WTC11 (cell line): ENCODE results near the gene SLC2A10. TPM values are rescaled to one million over a fixed set of nuclear protein-coding genes. Genes with fewer than 3 reads are reported as not detected.

ENCODE experiments used
- ATAC-seq: fragments of 200-7000 bp; cut with Tn5 transposase; 2 replicates; pipeline ENCODE4 v1.10.0; 2021; ENCODE audit warnings: mild to moderate bottlenecking, moderate library complexity
- CTCF ChIA-PET: fragments of 300-600 bp; sonication (Branson Sonifier 250); formaldehyde crosslinking; loops from one replicate; lab custom pipeline; 2021; ENCODE audit warnings: antibody characterized with exemption; lab: Charles Lee
- POLR2A ChIA-PET: fragments of 350-600 bp; sonication (Branson Sonifier 250); formaldehyde crosslinking; loops from one replicate; lab custom pipeline; 2021; ENCODE audit warnings: antibody characterized with exemption; lab: Charles Lee
- DNase-seq: peaks from one replicate; pipeline ENCODE4 v3.0.0; 2021; ENCODE audit warnings: low spot score
- H3K27ac Mint-ChIP-seq: 2 replicates; pipeline ENCODE4 v1.8.0; 2021; ENCODE audit warnings: mixed read lengths
- H3K27me3 Mint-ChIP-seq: 2 replicates; pipeline ENCODE4 v1.8.0; 2021; ENCODE audit warnings: low read depth, mild to moderate bottlenecking, moderate library complexity, mixed read lengths
- H3K36me3 Mint-ChIP-seq: 2 replicates; pipeline ENCODE4 v1.8.0; 2021; ENCODE audit warnings: mixed read lengths
- H3K4me1 Mint-ChIP-seq: 2 replicates; pipeline ENCODE4 v1.8.0; 2022; ENCODE audit warnings: mixed read lengths
- H3K4me3 Mint-ChIP-seq: 2 replicates; pipeline ENCODE4 v1.8.0; 2021; ENCODE audit warnings: mild to moderate bottlenecking, moderate library complexity, mixed read lengths
- H3K9me3 Mint-ChIP-seq: 2 replicates; pipeline ENCODE4 v1.8.0; 2021; ENCODE audit warnings: mixed read lengths
- CREM ChIP-seq: sonication (generic); formaldehyde crosslinking; IDR thresholded peaks from 2 replicates; pipeline ENCODE4 v1.8.1; 2022; ENCODE audit warnings: mild to moderate bottlenecking, missing genetic modification reagents, moderate library complexity
- ELF4 ChIP-seq: sonication (generic); formaldehyde crosslinking; IDR thresholded peaks from 2 replicates; pipeline ENCODE4 v1.8.1; 2022; ENCODE audit warnings: low read depth, mild to moderate bottlenecking, moderate library complexity, missing genetic modification reagents
- FOXP1 ChIP-seq: sonication (generic); formaldehyde crosslinking; IDR thresholded peaks from 2 replicates; pipeline ENCODE4 v1.8.0; 2022; ENCODE audit warnings: missing genetic modification reagents, mild to moderate bottlenecking, moderate library complexity, borderline replicate concordance
- JAZF1 ChIP-seq: fragments of 250-450 bp; sonication (Bioruptor Pico); IDR thresholded peaks from 2 replicates; pipeline ENCODE4 v1.9.0; 2021; ENCODE audit warnings: moderate library complexity, mild to moderate bottlenecking, inconsistent platforms
- ZNF396 ChIP-seq: fragments of 250-450 bp; sonication (Bioruptor Pico); IDR thresholded peaks from 2 replicates; pipeline ENCODE4 v1.8.0; 2021; ENCODE audit warnings: mild to moderate bottlenecking, moderate library complexity, borderline replicate concordance
- ZNF416 ChIP-seq: fragments of 250-450 bp; sonication (Bioruptor Pico); IDR thresholded peaks from 2 replicates; pipeline ENCODE4 v1.9.0; 2021; ENCODE audit warnings: mild to moderate bottlenecking, inconsistent platforms
- ZNF423 ChIP-seq: fragments of 250-450 bp; sonication (Bioruptor Pico); IDR thresholded peaks from 2 replicates; pipeline ENCODE4 v2.1.2; 2022; ENCODE audit warnings: mild to moderate bottlenecking, moderate library complexity
- ZNF671 ChIP-seq: fragments of 250-450 bp; sonication (Bioruptor Pico); IDR thresholded peaks from 2 replicates; pipeline ENCODE4 v1.8.0; 2021; ENCODE audit warnings: mild to moderate bottlenecking
- total RNA-seq: library from RNA; stranded (reverse); gene quantifications from 3 replicates; pipeline ENCODE4 v1.2.3, GENCODE V29; 2021
- TF ChIP-seq, protein P1 (sequence below): fragments of 250-450 bp; sonication (Bioruptor Pico); IDR thresholded peaks from 2 replicates; pipeline ENCODE4 v1.8.0; 2021; ENCODE audit warnings: mild to moderate bottlenecking
- TF ChIP-seq, protein P2 (sequence below): sonication (generic); formaldehyde crosslinking; IDR thresholded peaks from 2 replicates; pipeline ENCODE4 v1.8.1; 2022; ENCODE audit warnings: low read depth, mild to moderate bottlenecking, moderate library complexity, missing genetic modification reagents, borderline replicate concordance
- TF ChIP-seq, protein P3 (sequence below): fragments of 200-600 bp; IDR thresholded peaks from 2 replicates; pipeline ENCODE4 v1.8.0; 2022; ENCODE audit warnings: antibody characterized with exemption
- TF ChIP-seq, protein P4 (sequence below): fragments of 250-450 bp; sonication (Bioruptor Pico); IDR thresholded peaks from 2 replicates; pipeline ENCODE4 v1.9.0; 2021; ENCODE audit warnings: mild to moderate bottlenecking, borderline replicate concordance
- TF ChIP-seq, protein P5 (sequence below): sonication (generic); formaldehyde crosslinking; IDR thresholded peaks from 2 replicates; pipeline ENCODE4 v1.8.0; 2023; ENCODE audit warnings: missing genetic modification reagents, mild to moderate bottlenecking, borderline replicate concordance
- TF ChIP-seq, protein P6 (sequence below): sonication (generic); formaldehyde crosslinking; IDR thresholded peaks from 2 replicates; pipeline ENCODE4 v1.8.1; 2022; ENCODE audit warnings: mild to moderate bottlenecking, missing genetic modification reagents, moderate library complexity, borderline replicate concordance
- TF ChIP-seq, protein P7 (sequence below): sonication (generic); formaldehyde crosslinking; IDR thresholded peaks from 2 replicates; pipeline ENCODE4 v1.8.0; 2022; ENCODE audit warnings: mild to moderate bottlenecking, missing genetic modification reagents

SLC2A10 gene
- total RNA-seq, 1 experiment from 2014 or later: 8.0 TPM

DNA sequence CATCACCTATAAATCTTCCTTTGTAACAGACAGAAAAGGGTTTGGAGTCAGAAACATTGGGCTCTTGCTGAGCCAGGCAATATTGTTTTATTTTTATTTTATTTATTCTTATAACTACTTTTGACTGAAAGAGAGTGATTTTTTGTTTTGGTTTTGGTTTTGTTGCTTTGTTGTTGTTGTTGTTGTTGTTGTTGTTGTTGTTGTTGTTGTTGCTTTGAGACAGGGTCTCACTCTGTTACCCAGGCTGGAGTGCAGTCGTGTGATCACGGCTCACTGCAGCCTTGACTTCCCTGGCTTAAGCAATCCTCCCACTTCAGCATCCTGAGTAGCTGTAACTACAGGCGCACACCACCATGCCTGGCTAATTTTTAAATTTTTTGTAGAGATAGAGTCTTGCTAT lies 43.1 kb upstream of the SLC2A10 start (continued):
- TF ChIP-seq, protein P1, sequence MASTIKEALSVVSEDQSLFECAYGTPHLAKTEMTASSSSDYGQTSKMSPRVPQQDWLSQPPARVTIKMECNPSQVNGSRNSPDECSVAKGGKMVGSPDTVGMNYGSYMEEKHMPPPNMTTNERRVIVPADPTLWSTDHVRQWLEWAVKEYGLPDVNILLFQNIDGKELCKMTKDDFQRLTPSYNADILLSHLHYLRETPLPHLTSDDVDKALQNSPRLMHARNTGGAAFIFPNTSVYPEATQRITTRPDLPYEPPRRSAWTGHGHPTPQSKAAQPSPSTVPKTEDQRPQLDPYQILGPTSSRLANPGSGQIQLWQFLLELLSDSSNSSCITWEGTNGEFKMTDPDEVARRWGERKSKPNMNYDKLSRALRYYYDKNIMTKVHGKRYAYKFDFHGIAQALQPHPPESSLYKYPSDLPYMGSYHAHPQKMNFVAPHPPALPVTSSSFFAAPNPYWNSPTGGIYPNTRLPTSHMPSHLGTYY (CRISPR knock-in tag): no peak
- TF ChIP-seq, protein P2, sequence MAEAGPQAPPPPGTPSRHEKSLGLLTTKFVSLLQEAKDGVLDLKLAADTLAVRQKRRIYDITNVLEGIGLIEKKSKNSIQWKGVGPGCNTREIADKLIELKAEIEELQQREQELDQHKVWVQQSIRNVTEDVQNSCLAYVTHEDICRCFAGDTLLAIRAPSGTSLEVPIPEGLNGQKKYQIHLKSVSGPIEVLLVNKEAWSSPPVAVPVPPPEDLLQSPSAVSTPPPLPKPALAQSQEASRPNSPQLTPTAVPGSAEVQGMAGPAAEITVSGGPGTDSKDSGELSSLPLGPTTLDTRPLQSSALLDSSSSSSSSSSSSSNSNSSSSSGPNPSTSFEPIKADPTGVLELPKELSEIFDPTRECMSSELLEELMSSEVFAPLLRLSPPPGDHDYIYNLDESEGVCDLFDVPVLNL (CRISPR knock-in tag): no peak
- TF ChIP-seq ZNF416 (CRISPR knock-in tag) (no peak), ZNF671 (CRISPR knock-in tag) (no peak)
- TF ChIP-seq, all 79 proteins: peak for 0

DNA sequence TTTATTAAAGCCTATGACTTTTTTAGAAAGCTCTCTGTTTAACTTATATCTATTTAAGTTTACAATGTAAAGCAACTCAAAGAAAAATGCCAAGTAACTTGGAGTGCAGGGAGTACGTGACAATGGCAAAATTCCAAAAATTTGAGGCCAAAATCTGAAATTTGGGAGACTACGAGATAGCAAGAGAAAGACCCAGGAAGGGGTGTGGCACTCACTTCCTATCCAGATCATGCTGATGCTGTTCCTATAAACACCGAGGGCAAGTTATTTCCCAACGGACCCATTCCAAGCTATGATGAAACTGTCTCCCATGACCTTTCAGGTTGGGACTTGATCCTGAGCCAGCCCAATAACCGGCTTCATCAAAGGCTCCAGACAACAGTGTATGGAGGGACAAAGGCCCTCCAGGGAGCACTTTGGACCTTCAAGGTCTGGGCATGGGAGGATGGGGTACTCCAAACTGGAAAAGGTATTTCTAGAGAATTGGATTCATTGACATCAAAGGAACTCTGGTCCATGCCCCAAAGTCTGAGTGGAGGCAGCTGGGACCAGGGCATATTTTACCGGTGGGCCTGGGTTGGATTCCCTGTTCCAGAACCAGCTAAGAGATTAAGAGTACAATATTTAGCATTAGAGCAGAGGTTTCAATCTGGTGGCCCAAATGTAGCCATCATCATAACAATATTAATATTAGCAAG lies 42.5 kb upstream of the SLC2A10 start:
- CTCF ChIA-PET: no interaction called here
- TF ChIP-seq, protein P3, sequence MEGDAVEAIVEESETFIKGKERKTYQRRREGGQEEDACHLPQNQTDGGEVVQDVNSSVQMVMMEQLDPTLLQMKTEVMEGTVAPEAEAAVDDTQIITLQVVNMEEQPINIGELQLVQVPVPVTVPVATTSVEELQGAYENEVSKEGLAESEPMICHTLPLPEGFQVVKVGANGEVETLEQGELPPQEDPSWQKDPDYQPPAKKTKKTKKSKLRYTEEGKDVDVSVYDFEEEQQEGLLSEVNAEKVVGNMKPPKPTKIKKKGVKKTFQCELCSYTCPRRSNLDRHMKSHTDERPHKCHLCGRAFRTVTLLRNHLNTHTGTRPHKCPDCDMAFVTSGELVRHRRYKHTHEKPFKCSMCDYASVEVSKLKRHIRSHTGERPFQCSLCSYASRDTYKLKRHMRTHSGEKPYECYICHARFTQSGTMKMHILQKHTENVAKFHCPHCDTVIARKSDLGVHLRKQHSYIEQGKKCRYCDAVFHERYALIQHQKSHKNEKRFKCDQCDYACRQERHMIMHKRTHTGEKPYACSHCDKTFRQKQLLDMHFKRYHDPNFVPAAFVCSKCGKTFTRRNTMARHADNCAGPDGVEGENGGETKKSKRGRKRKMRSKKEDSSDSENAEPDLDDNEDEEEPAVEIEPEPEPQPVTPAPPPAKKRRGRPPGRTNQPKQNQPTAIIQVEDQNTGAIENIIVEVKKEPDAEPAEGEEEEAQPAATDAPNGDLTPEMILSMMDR: no peak
- TF ChIP-seq JAZF1 (CRISPR knock-in tag): no peak
- TF ChIP-seq, protein P4, sequence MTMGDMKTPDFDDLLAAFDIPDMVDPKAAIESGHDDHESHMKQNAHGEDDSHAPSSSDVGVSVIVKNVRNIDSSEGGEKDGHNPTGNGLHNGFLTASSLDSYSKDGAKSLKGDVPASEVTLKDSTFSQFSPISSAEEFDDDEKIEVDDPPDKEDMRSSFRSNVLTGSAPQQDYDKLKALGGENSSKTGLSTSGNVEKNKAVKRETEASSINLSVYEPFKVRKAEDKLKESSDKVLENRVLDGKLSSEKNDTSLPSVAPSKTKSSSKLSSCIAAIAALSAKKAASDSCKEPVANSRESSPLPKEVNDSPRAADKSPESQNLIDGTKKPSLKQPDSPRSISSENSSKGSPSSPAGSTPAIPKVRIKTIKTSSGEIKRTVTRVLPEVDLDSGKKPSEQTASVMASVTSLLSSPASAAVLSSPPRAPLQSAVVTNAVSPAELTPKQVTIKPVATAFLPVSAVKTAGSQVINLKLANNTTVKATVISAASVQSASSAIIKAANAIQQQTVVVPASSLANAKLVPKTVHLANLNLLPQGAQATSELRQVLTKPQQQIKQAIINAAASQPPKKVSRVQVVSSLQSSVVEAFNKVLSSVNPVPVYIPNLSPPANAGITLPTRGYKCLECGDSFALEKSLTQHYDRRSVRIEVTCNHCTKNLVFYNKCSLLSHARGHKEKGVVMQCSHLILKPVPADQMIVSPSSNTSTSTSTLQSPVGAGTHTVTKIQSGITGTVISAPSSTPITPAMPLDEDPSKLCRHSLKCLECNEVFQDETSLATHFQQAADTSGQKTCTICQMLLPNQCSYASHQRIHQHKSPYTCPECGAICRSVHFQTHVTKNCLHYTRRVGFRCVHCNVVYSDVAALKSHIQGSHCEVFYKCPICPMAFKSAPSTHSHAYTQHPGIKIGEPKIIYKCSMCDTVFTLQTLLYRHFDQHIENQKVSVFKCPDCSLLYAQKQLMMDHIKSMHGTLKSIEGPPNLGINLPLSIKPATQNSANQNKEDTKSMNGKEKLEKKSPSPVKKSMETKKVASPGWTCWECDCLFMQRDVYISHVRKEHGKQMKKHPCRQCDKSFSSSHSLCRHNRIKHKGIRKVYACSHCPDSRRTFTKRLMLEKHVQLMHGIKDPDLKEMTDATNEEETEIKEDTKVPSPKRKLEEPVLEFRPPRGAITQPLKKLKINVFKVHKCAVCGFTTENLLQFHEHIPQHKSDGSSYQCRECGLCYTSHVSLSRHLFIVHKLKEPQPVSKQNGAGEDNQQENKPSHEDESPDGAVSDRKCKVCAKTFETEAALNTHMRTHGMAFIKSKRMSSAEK (CRISPR knock-in tag): no peak
- no peak for TF ChIP-seq FOXP1 (CRISPR knock-in tag)
- TF ChIP-seq, protein P5, sequence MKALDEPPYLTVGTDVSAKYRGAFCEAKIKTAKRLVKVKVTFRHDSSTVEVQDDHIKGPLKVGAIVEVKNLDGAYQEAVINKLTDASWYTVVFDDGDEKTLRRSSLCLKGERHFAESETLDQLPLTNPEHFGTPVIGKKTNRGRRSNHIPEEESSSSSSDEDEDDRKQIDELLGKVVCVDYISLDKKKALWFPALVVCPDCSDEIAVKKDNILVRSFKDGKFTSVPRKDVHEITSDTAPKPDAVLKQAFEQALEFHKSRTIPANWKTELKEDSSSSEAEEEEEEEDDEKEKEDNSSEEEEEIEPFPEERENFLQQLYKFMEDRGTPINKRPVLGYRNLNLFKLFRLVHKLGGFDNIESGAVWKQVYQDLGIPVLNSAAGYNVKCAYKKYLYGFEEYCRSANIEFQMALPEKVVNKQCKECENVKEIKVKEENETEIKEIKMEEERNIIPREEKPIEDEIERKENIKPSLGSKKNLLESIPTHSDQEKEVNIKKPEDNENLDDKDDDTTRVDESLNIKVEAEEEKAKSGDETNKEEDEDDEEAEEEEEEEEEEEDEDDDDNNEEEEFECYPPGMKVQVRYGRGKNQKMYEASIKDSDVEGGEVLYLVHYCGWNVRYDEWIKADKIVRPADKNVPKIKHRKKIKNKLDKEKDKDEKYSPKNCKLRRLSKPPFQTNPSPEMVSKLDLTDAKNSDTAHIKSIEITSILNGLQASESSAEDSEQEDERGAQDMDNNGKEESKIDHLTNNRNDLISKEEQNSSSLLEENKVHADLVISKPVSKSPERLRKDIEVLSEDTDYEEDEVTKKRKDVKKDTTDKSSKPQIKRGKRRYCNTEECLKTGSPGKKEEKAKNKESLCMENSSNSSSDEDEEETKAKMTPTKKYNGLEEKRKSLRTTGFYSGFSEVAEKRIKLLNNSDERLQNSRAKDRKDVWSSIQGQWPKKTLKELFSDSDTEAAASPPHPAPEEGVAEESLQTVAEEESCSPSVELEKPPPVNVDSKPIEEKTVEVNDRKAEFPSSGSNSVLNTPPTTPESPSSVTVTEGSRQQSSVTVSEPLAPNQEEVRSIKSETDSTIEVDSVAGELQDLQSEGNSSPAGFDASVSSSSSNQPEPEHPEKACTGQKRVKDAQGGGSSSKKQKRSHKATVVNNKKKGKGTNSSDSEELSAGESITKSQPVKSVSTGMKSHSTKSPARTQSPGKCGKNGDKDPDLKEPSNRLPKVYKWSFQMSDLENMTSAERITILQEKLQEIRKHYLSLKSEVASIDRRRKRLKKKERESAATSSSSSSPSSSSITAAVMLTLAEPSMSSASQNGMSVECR: no peak
- TF ChIP-seq, protein P6, sequence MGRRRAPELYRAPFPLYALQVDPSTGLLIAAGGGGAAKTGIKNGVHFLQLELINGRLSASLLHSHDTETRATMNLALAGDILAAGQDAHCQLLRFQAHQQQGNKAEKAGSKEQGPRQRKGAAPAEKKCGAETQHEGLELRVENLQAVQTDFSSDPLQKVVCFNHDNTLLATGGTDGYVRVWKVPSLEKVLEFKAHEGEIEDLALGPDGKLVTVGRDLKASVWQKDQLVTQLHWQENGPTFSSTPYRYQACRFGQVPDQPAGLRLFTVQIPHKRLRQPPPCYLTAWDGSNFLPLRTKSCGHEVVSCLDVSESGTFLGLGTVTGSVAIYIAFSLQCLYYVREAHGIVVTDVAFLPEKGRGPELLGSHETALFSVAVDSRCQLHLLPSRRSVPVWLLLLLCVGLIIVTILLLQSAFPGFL (CRISPR knock-in tag): 0 out of 2 replicates have a peak, but pooled peaks have one; percentile 23
- TF ChIP-seq CREM: no peak
- no peak for TF ChIP-seq ZNF416 (CRISPR knock-in tag)
- TF ChIP-seq, protein P7, sequence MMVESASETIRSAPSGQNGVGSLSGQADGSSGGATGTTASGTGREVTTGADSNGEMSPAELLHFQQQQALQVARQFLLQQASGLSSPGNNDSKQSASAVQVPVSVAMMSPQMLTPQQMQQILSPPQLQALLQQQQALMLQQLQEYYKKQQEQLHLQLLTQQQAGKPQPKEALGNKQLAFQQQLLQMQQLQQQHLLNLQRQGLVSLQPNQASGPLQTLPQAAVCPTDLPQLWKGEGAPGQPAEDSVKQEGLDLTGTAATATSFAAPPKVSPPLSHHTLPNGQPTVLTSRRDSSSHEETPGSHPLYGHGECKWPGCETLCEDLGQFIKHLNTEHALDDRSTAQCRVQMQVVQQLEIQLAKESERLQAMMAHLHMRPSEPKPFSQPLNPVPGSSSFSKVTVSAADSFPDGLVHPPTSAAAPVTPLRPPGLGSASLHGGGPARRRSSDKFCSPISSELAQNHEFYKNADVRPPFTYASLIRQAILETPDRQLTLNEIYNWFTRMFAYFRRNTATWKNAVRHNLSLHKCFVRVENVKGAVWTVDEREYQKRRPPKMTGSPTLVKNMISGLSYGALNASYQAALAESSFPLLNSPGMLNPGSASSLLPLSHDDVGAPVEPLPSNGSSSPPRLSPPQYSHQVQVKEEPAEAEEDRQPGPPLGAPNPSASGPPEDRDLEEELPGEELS: no peak
- no peak for TF ChIP-seq ZNF396 (CRISPR knock-in tag)
- no peak for TF ChIP-seq ZNF423 (CRISPR knock-in tag)
- TF ChIP-seq, protein P1 (CRISPR knock-in tag): no peak
- no peak for TF ChIP-seq ELF4 (CRISPR knock-in tag)

More for the DNA sequence above, 42.5 kb upstream of the SLC2A10 start:
- no peak for ATAC-seq
- H3K27me3 Mint-ChIP-seq: no peaks in the 10 kb centered on the region
- H3K4me1 Mint-ChIP-seq: no peaks in the 10 kb centered on the region
- H3K4me3 Mint-ChIP-seq: no peak overlapping the region
- H3K9me3 Mint-ChIP-seq: peaks cover 23% of the 10 kb centered on the region
- H3K36me3 Mint-ChIP-seq: peaks cover 37% of the 10 kb centered on the region
- POLR2A ChIA-PET: no interaction called here
- H3K27ac Mint-ChIP-seq: no peak overlapping the region
- no peak for DNase-seq
